ENCODE data around the gene GTF3C2. TPM values are rescaled to one million over a fixed set of nuclear protein-coding genes. Genes with fewer than 3 reads are reported as not detected.

Gene GTF3C2
- total RNA-seq, 1 experiment from 2014 or later: 77.7 TPM

GRCh38 chr2:27316655-27317412 lies 39.7 kb downstream of the GTF3C2 start:
- ChIA-PET CTCF (no interaction called here), POLR2A (no interaction called here)
- no peak for ATAC-seq

GRCh38 chr2:27315122-27315521 lies 41.4 kb downstream of the GTF3C2 start:
- CTCF ChIA-PET: no interaction called here
- H3K36me3 ChIP-seq (ENCODE audit: control insufficient read depth, insufficient read depth, low read length): no peaks in the 10 kb centered on the region
- no peak overlapping the region for H3K4me3 ChIP-seq (ENCODE audit: low read depth in 2 of 2, low read length in 2 of 2)
- TF ChIP-seq POLR2AphosphoS5 (IDR thresholded peaks at IDR 0.05; ENCODE audit: low read depth, low read length) (no peak), TCF7L2 (IDR thresholded peaks at IDR 0.05; ENCODE audit: low read depth, low read length) (no peak), CTCF (IDR thresholded peaks at IDR 0.05) (no peak), SIN3A (IDR thresholded peaks at IDR 0.05; ENCODE audit: borderline replicate concordance, insufficient read depth, low read depth, low read length) (no peak), REST (IDR thresholded peaks at IDR 0.05; ENCODE audit: insufficient read depth in 1 of 2, low read depth in 2 of 2, low read length in 1 of 2) (no peak)
- ATAC-seq (no peak), DNase-seq (ENCODE audit: low read depth, low spot score) (no peak)
- POLR2A ChIA-PET: no interaction called here
- no peaks in the 10 kb centered on the region for H3K27me3 ChIP-seq (ENCODE audit: control insufficient read depth, insufficient read depth, low read length)
- intact Hi-C loops (cut with micrococcal nuclease; ENCODE audit: unreplicated experiment) (no loop called here), in situ Hi-C loops (cut with HindIII; ENCODE audit: low pct_unique_long_range_greater_than_20kb, low sequenced_read_pairs) (no loop called here)
- no peaks in the 10 kb centered on the region for H3K4me1 ChIP-seq (ENCODE audit: control insufficient read depth, insufficient read depth, low read length)
- no TSS peak for BruUV-seq (replicated peaks)
- no peak overlapping the region for H3K27ac ChIP-seq (ENCODE audit: low read length)
- no peaks in the 10 kb centered on the region for H3K9me3 ChIP-seq (ENCODE audit: control insufficient read depth, insufficient read depth, low read depth, low read length)

More at GRCh38 chr2:27316655-27317412, 39.7 kb downstream of the GTF3C2 start:
- intact Hi-C loops (cut with micrococcal nuclease; ENCODE audit: unreplicated experiment) (no loop called here), in situ Hi-C loops (cut with HindIII; ENCODE audit: low pct_unique_long_range_greater_than_20kb, low sequenced_read_pairs) (no loop called here)
- no TSS peak for BruUV-seq (replicated peaks)
- DNase-seq (ENCODE audit: low read depth, low spot score): no peak
- no peaks in the 10 kb centered on the region; the same call in 1 of the 2 replicates for H3K36me3 ChIP-seq (ENCODE audit: control insufficient read depth, insufficient read depth, low read length)
- no peaks in the 10 kb centered on the region for H3K27me3 ChIP-seq (ENCODE audit: control insufficient read depth, insufficient read depth, low read length)
- H3K4me3 ChIP-seq (ENCODE audit: low read depth in 2 of 2, low read length in 2 of 2): no peak overlapping the region
- peaks cover 14% of the 10 kb centered on the region for H3K4me1 ChIP-seq (ENCODE audit: control insufficient read depth, insufficient read depth, low read length)
- TF ChIP-seq REST (IDR thresholded peaks at IDR 0.05; ENCODE audit: insufficient read depth in 1 of 2, low read depth in 2 of 2, low read length in 1 of 2) (no peak), CTCF (IDR thresholded peaks at IDR 0.05) (no peak), SIN3A (IDR thresholded peaks at IDR 0.05; ENCODE audit: borderline replicate concordance, insufficient read depth, low read depth, low read length) (no peak), POLR2AphosphoS5 (IDR thresholded peaks at IDR 0.05; ENCODE audit: low read depth, low read length) (no peak), TCF7L2 (IDR thresholded peaks at IDR 0.05; ENCODE audit: low read depth, low read length) (no peak)
- no peaks in the 10 kb centered on the region for H3K9me3 ChIP-seq (ENCODE audit: control insufficient read depth, insufficient read depth, low read depth, low read length)
- H3K27ac ChIP-seq (ENCODE audit: low read length): no peak overlapping the region

Measured in Panc1 (cell line).